ENCODE data around the gene ZNF611.
"Not testable (repeated sequence)": the region's sequence is repeated elsewhere in the genome, so short reads cannot be mapped to it uniquely, and the experiment has no call there.

The ZNF611 gene

GRCh38 chr19:52679598-52679997, 55.2 kb downstream of the ZNF611 start:
- no peak for TF ChIP-seq CTCF (conservative IDR thresholded peaks at IDR 0.05; ENCODE audit: low read depth, low read length)
- H3K4me3 ChIP-seq (ENCODE audit: low read length): no peak overlapping the region
- no peak for DNase-seq (ENCODE audit: low read depth)

- DNase-seq (ENCODE audit: low read depth); H3K4me3 ChIP-seq (ENCODE audit: low read length): not testable (repeated sequence)
Observed at GRCh38 chr19:52675239-52675638, 59.6 kb downstream of the ZNF611 start.

DNA sequence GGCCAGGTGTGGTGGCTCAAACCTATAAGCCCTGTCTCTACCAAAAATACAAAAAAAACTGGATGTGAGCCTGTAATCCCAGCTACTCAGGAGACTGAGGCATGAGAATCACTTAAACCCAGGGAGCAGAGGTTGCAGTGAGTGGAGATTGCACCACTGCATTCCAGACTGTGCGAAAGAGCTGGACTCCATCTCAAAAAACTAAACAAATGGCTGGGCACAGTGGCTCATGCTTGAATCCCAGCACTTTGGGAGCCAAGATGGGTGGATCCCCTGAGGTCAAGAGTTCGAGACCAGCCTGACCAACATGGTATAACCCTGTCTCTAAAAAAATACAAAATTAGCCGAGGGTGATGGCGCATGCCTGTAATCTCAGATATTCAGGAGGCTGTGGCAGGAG, 61.8 kb downstream of the ZNF611 start:
- DNase-seq (ENCODE audit: low read depth): no peak
- no peak for TF ChIP-seq CTCF (conservative IDR thresholded peaks at IDR 0.05; ENCODE audit: low read depth, low read length)
- H3K4me3 ChIP-seq (ENCODE audit: low read length): no peak overlapping the region

GRCh38 chr19:52670046-52670445, 64.8 kb downstream of the ZNF611 start:
- H3K4me3 ChIP-seq (ENCODE audit: low read length): no peak overlapping the region
- TF ChIP-seq CTCF (conservative IDR thresholded peaks at IDR 0.05; ENCODE audit: low read depth, low read length): no peak
- DNase-seq (ENCODE audit: low read depth): no peak

- H3K4me3 ChIP-seq (ENCODE audit: low read length): no peak overlapping the region
- no peak for DNase-seq (ENCODE audit: low read depth)
- no peak for TF ChIP-seq CTCF (conservative IDR thresholded peaks at IDR 0.05; ENCODE audit: low read depth, low read length)
Observed at GRCh38 chr19:52669586-52669985, 65.3 kb downstream of the ZNF611 start.

- TF ChIP-seq CTCF (conservative IDR thresholded peaks at IDR 0.05; ENCODE audit: low read depth, low read length): no peak
- no peak for DNase-seq (ENCODE audit: low read depth)
- no peak overlapping the region for H3K4me3 ChIP-seq (ENCODE audit: low read length)
Observed at GRCh38 chr19:52667972-52668371, 66.9 kb downstream of the ZNF611 start.

- no peak for TF ChIP-seq CTCF (conservative IDR thresholded peaks at IDR 0.05; ENCODE audit: low read depth, low read length)
- no peak overlapping the region for H3K4me3 ChIP-seq (ENCODE audit: low read length)
- no peak for DNase-seq (ENCODE audit: low read depth)
Observed at GRCh38 chr19:52666506-52666905, 68.3 kb downstream of the ZNF611 start.

GRCh38 chr19:52665529-52665928, 69.3 kb downstream of the ZNF611 start:
- peak; percentile 75 for DNase-seq (ENCODE audit: low read depth)
- TF ChIP-seq CTCF (conservative IDR thresholded peaks at IDR 0.05; ENCODE audit: low read depth, low read length): peak; percentile 10

More at GRCh38 chr19:52665529-52665928, 69.3 kb downstream of the ZNF611 start:
- H3K4me3 ChIP-seq (ENCODE audit: low read length): no peak overlapping the region
